IPS-NIHi7 (cell line): ENCODE results near the gene ASCL5.

Source experiments
- DNase-seq: peaks from one replicate; pipeline ENCODE4 v3.0.0; 2012; ENCODE audit warnings: mixed read lengths; ENCODE audit errors: extremely low spot score

ASCL5 gene

GRCh38 chr1:201136355-201137023 lies 9.5 kb upstream of the ASCL5 start:
- no peak for DNase-seq

- no peak for DNase-seq
These were observed 7.4 kb upstream of the ASCL5 start for GRCh38 chr1:201134405-201134804.

- DNase-seq: no peak
These were observed 4.4 kb upstream of the ASCL5 start for GRCh38 chr1:201131398-201131797.

- DNase-seq: no peak
These were observed 2.0 kb upstream of the ASCL5 start for GRCh38 chr1:201128962-201129361.

GRCh38 chr1:201128476-201128875 lies 1.5 kb upstream of the ASCL5 start:
- no peak for DNase-seq

- DNase-seq: no peak
These were observed 921 bp upstream of the ASCL5 start for GRCh38 chr1:201127755-201128455.

- no peak for DNase-seq
These were observed 537 bp downstream of the ASCL5 start for GRCh38 chr1:201126463-201126831.

GRCh38 chr1:201125800-201126199 lies 1.2 kb downstream of the ASCL5 start:
- no peak for DNase-seq

GRCh38 chr1:201125019-201125418 lies 2.0 kb downstream of the ASCL5 start:
- DNase-seq: no peak

- no peak for DNase-seq
These were observed 3.1 kb downstream of the ASCL5 start for GRCh38 chr1:201123866-201124265.

- no peak for DNase-seq
These were observed 4.5 kb downstream of the ASCL5 start for GRCh38 chr1:201122321-201122957.

GRCh38 chr1:201119206-201120197 lies 7.5 kb downstream of the ASCL5 start:
- peak; percentile 79 for DNase-seq

- no peak for DNase-seq
These were observed 10.9 kb downstream of the ASCL5 start for GRCh38 chr1:201116091-201116490.

GRCh38 chr1:201115390-201115937 lies 11.5 kb downstream of the ASCL5 start:
- no peak for DNase-seq

- peak; percentile 94 for DNase-seq
These were observed 12.5 kb downstream of the ASCL5 start for GRCh38 chr1:201114245-201115131.

- no peak for DNase-seq
These were observed 13.3 kb downstream of the ASCL5 start for GRCh38 chr1:201113451-201114244.

GRCh38 chr1:201112926-201113325 lies 14.1 kb downstream of the ASCL5 start:
- DNase-seq: no peak

GRCh38 chr1:201112173-201112731 lies 14.7 kb downstream of the ASCL5 start, which contains the start of gene CACNA1S:
TSS of gene CACNA1S (minus strand) at chr1:201112426. CDS start at chr1:201112339, 87 bp downstream.
- DNase-seq: no peak

- no peak for DNase-seq
These were observed 15.3 kb downstream of the ASCL5 start for GRCh38 chr1:201111672-201112071.
